ENCODE results near the gene GNG7.

- TF ChIP-seq, protein P1, sequence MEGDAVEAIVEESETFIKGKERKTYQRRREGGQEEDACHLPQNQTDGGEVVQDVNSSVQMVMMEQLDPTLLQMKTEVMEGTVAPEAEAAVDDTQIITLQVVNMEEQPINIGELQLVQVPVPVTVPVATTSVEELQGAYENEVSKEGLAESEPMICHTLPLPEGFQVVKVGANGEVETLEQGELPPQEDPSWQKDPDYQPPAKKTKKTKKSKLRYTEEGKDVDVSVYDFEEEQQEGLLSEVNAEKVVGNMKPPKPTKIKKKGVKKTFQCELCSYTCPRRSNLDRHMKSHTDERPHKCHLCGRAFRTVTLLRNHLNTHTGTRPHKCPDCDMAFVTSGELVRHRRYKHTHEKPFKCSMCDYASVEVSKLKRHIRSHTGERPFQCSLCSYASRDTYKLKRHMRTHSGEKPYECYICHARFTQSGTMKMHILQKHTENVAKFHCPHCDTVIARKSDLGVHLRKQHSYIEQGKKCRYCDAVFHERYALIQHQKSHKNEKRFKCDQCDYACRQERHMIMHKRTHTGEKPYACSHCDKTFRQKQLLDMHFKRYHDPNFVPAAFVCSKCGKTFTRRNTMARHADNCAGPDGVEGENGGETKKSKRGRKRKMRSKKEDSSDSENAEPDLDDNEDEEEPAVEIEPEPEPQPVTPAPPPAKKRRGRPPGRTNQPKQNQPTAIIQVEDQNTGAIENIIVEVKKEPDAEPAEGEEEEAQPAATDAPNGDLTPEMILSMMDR (IDR thresholded peaks at IDR 0.05), result no peak
- TF ChIP-seq POLR2A (IDR thresholded peaks at IDR 0.05), result no peak
Observed at GRCh38 chr19:2721570-2722540, 19.4 kb upstream of the GNG7 start.

Data from testis (tissue), 2 donors.